PC-9 (cell line): Measurements from ENCODE around the gene CCDC18. TPM values are rescaled to one million over a fixed set of nuclear protein-coding genes. Genes with fewer than 3 reads are reported as not detected.

ENCODE experiments used
- BruUV-seq: library from RNA; stranded (reverse); fragments of 400-500 nt; replicated peaks from 2 replicates; lab custom pipeline; 2021; lab: Mats Ljungman, UMichigan
- CTCF ChIA-PET: fragments of 300-600 bp; sonication (Branson Sonifier 250); formaldehyde crosslinking; loops from one replicate; lab custom pipeline; 2022; ENCODE audit warnings: antibody characterized with exemption; lab: Charles Lee
- POLR2A ChIA-PET: fragments of 300-600 bp; sonication (Branson Sonifier 250); formaldehyde crosslinking; loops from one replicate; lab custom pipeline; 2022; ENCODE audit warnings: antibody characterized with exemption; ENCODE audit not compliant: unreplicated experiment; lab: Charles Lee
- DNase-seq, 2 experiments: peaks; one replicate each; pipeline versions ENCODE4 v3.0.0 to v3.0.0-alpha.2; 2015 to 2022; ENCODE audit warnings: mixed read lengths in 1 of 2
- H2AFZ ChIP-seq: fragments of 200-600 bp; sonication (generic); 2 replicates; pipeline ENCODE4 v1.8.1; 2017; ENCODE audit warnings: antibody characterized with exemption
- H3F3A ChIP-seq: fragments of 200-600 bp; sonication (generic); 2 replicates; pipeline ENCODE4 v1.8.1; 2017; ENCODE audit warnings: antibody characterized with exemption, mild to moderate bottlenecking, low read depth; ENCODE audit not compliant: insufficient read depth
- H3K27ac ChIP-seq: fragments of 200-600 bp; sonication (generic); 2 replicates; pipeline ENCODE4 v1.6.1; 2016; ENCODE audit warnings: mixed run types
- H3K27me3 ChIP-seq: fragments of 200-600 bp; sonication (generic); 2 replicates; pipeline ENCODE4 v1.6.1; 2016; ENCODE audit warnings: low read depth, mixed run types; ENCODE audit not compliant: insufficient read depth
- H3K36me3 ChIP-seq: fragments of 200-600 bp; sonication (generic); 2 replicates; pipeline ENCODE4 v1.6.1; 2016; ENCODE audit warnings: low read depth, mixed run types
- H3K4me1 ChIP-seq: fragments of 200-600 bp; sonication (generic); replicated peaks from 2 replicates; pipeline ENCODE4 v1.6.1; 2016; ENCODE audit warnings: mixed run types; ENCODE audit not compliant: insufficient read depth
- H3K4me2 ChIP-seq: fragments of 200-600 bp; sonication (generic); 2 replicates; pipeline ENCODE4 v1.6.1; 2017; ENCODE audit warnings: mixed run types
- H3K4me3 ChIP-seq: fragments of 200-600 bp; sonication (generic); 2 replicates; pipeline ENCODE4 v1.6.1; 2016; ENCODE audit warnings: mixed run types
- H3K79me2 ChIP-seq: fragments of 200-600 bp; sonication (generic); 2 replicates; pipeline ENCODE4 v1.6.1; 2017; ENCODE audit warnings: low read depth, mixed run types
- H3K9me2 ChIP-seq: fragments of 200-600 bp; sonication (generic); 2 replicates; pipeline ENCODE4 v1.8.1; 2017; ENCODE audit warnings: mild to moderate bottlenecking; ENCODE audit not compliant: insufficient read depth
- H3K9me3 ChIP-seq: fragments of 200-600 bp; sonication (generic); 2 replicates; pipeline ENCODE4 v1.8.1; 2016; ENCODE audit warnings: low read depth; ENCODE audit not compliant: insufficient read depth
- H4K20me1 ChIP-seq: fragments of 200-600 bp; sonication (generic); 2 replicates; pipeline ENCODE4 v1.8.1; 2017; ENCODE audit not compliant: insufficient read depth
- EZH2 ChIP-seq: fragments of 200-600 bp; sonication (generic); IDR thresholded peaks from 2 replicates; pipeline ENCODE4 v1.8.0; 2017; ENCODE audit warnings: antibody characterized with exemption, low read depth
- intact Hi-C: fragments of 100-400 bp; cut with micrococcal nuclease; formaldehyde crosslinking; loops from one replicate; pipeline ENCODE4 v1.10.0; 2022; ENCODE audit not compliant: unreplicated experiment
- total RNA-seq: library from RNA; stranded (reverse); gene quantifications from 2 replicates; pipeline ENCODE4 v1.2.3, GENCODE V29; 2021
- TF ChIP-seq, protein P1 (sequence below): fragments of 200-600 bp; sonication (generic); conservative IDR thresholded peaks from 2 replicates; pipeline ENCODE4 v1.6.1; 2017; ENCODE audit warnings: mixed run types, antibody characterized with exemption, mild to moderate bottlenecking, moderate library complexity

Gene CCDC18
- total RNA-seq, 1 experiment from 2014 or later, result 15.4 TPM

DNA sequence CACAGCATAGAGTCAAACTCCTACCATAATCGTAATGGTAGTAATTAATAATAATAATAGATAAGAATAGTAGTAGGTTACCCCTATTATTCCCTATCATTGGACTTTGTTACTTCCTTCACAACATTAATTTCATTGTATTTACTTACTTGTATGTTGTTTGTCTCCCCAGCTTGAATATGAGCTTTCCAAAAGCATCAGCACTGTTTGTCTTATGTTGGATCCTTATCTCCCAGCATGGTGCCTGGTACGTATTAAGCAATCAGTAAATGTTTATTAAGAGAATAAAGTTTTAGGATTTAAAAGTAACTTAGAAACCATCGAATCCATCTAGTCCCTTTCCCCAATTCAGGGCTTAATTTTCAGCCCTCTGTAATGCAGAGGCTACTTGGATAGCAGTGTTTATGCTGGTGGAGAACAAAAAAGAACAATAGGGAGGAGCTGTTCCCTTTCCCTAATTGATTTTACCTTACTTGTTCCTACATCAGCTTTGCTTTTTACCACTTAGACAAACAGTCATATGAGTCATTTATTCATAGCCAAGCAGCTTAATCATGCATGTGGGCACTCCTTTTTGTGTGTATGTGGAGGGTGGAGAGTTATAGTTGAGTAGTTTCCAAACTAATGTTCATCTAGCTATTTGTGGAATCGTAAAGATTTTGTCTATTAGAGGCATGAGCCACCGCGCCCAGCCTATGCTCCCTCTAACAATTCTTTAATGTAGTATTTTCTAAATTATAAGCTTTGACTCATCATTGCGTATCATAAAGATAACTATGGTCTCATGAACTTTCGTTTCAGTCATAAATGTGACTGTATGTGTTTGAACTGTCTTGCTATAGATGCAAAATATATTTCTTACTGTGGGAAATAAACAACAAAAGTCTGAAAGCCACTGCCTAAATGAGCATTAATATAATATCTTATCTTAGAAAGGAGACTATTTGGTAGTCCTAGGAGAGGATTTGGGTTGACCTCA is 144.3 kb downstream of the CCDC18 start:
- Histone ChIP-seq H3K27ac (peak overlapping the region; percentile 63), H4K20me1 (no peaks in the 10 kb centered on the region), H2AFZ (no peak overlapping the region), H3K4me2 (peak overlapping the region; percentile 69), H3K27me3 (no peaks in the 10 kb centered on the region), H3K79me2 (no peaks in the 10 kb centered on the region), H3K9me3 (no peaks in the 10 kb centered on the region), H3K36me3 (no peaks in the 10 kb centered on the region), H3K9me2 (no peaks in the 10 kb centered on the region), H3K4me3 (peak overlapping the region; percentile 14; the same call in 1 of the 2 replicates), H3F3A (peaks cover 38% of the 10 kb centered on the region), H3K4me1 (peaks cover 48% of the 10 kb centered on the region)
- no TSS peak for BruUV-seq
- ChIA-PET POLR2A (interaction anchor here (0.6 to 0.8 kb wide), 3 partner anchors 11 to 128 kb away, joined by 4 to 7 read pairs (median 4); partner anchors contain the start of gene DR1), CTCF (interaction anchor here (0.6 kb wide), 2 partner anchors 13 to 330 kb away, joined by 3 to 11 read pairs; no protein-coding TSS in a partner anchor)
- peak in 1 of 2 experiments; percentile 96 for DNase-seq
- TF ChIP-seq EZH2, result no peak
- TF ChIP-seq, protein P1, sequence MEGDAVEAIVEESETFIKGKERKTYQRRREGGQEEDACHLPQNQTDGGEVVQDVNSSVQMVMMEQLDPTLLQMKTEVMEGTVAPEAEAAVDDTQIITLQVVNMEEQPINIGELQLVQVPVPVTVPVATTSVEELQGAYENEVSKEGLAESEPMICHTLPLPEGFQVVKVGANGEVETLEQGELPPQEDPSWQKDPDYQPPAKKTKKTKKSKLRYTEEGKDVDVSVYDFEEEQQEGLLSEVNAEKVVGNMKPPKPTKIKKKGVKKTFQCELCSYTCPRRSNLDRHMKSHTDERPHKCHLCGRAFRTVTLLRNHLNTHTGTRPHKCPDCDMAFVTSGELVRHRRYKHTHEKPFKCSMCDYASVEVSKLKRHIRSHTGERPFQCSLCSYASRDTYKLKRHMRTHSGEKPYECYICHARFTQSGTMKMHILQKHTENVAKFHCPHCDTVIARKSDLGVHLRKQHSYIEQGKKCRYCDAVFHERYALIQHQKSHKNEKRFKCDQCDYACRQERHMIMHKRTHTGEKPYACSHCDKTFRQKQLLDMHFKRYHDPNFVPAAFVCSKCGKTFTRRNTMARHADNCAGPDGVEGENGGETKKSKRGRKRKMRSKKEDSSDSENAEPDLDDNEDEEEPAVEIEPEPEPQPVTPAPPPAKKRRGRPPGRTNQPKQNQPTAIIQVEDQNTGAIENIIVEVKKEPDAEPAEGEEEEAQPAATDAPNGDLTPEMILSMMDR, result no peak
- intact Hi-C loops, result loop anchor here (1.0 kb wide), 1 partner anchor 14 kb away; no protein-coding TSS in a partner anchor

Other genes with a start within 250 kb of the CCDC18 start
- gene DIPK1A, start 219.3 kb upstream of the CCDC18 start, total RNA-seq, result 10.5 and 11.2 TPM in 2 replicates
- 31.7 and 38.6 TPM in 2 replicates for gene MTF2, start 101.4 kb upstream of the CCDC18 start, total RNA-seq
- gene TMED5, start 311 bp upstream of the CCDC18 start, total RNA-seq, result 45.6 and 51.0 TPM in 2 replicates
- 33.6 and 37.8 TPM in 2 replicates for gene DR1, start 165.2 kb downstream of the CCDC18 start, total RNA-seq